Neuronal stem cell (in vitro differentiated cells): ENCODE measurements around the gene SHROOM3.

ENCODE experiments used
- DNase-seq: peaks from one replicate; pipeline ENCODE4 v3.0.0-alpha.2; 2013; ENCODE audit warnings: low spot score
- H2AFZ ChIP-seq: one replicate; pipeline ENCODE4 v1.6.1; 2013; ENCODE audit warnings: mild to moderate bottlenecking, low read length, inconsistent platforms
- H2AK5ac ChIP-seq: 2 replicates; pipeline ENCODE4 v1.6.1; 2013; ENCODE audit warnings: low read depth, mild to moderate bottlenecking, inconsistent platforms, low read length, moderate library complexity, mixed read lengths
- H2BK120ac ChIP-seq: 2 replicates; pipeline ENCODE4 v1.6.1; 2013; ENCODE audit warnings: low read depth, mild to moderate bottlenecking, inconsistent platforms, low read length, moderate library complexity, mixed read lengths
- H2BK12ac ChIP-seq: one replicate; pipeline ENCODE4 v1.6.1; 2013; ENCODE audit warnings: low read length, inconsistent platforms
- H2BK15ac ChIP-seq: 2 replicates; pipeline ENCODE4 v1.6.1; 2013; ENCODE audit warnings: mild to moderate bottlenecking, low read length, inconsistent platforms, mixed read lengths
- H2BK5ac ChIP-seq: one replicate; pipeline ENCODE4 v1.6.1; 2013; ENCODE audit warnings: inconsistent platforms, mild to moderate bottlenecking, low read length, moderate library complexity
- H3K14ac ChIP-seq: one replicate; pipeline ENCODE4 v1.6.1; 2013; ENCODE audit warnings: low read length, inconsistent platforms
- H3K18ac ChIP-seq: 2 replicates; pipeline ENCODE4 v1.6.1; 2013; ENCODE audit warnings: low read length, inconsistent platforms
- H3K23ac ChIP-seq: 2 replicates; pipeline ENCODE4 v1.6.1; 2013; ENCODE audit warnings: low read depth, mild to moderate bottlenecking, mixed read lengths, low read length, inconsistent platforms; ENCODE audit not compliant: poor library complexity
- H3K27ac ChIP-seq: replicated peaks from 3 replicates; pipeline ENCODE4 v1.5.1; 2013; ENCODE audit warnings: low read length, inconsistent platforms
- H3K27me3 ChIP-seq, 3 experiments: 2 replicates each; pipeline ENCODE4 v1.6.1; 2013; ENCODE audit warnings: low read length in 3 of 3, mild to moderate bottlenecking in 2 of 3, inconsistent platforms in 1 of 3, low read depth in 1 of 3, mixed read lengths in 1 of 3, moderate library complexity in 1 of 3; ENCODE audit not compliant: control insufficient read depth in 3 of 3, insufficient read depth in 3 of 3
- H3K36me3 ChIP-seq, 2 donors: replicated peaks in 1 of 2; 2 replicates each; pipeline ENCODE4 v1.6.1; 2013; ENCODE audit warnings: low read length in 2 of 2; ENCODE audit not compliant: control insufficient read depth in 2 of 2, insufficient read depth in 2 of 2
- H3K4ac ChIP-seq: 2 replicates; pipeline ENCODE4 v1.6.1; 2013; ENCODE audit warnings: inconsistent platforms, mild to moderate bottlenecking, low read length, moderate library complexity
- H3K4me1 ChIP-seq, 2 donors: 1 replicate in 1 of 2; 2 replicates in 1 of 2; pipeline ENCODE4 v1.6.1; 2013; ENCODE audit warnings: low read length in 2 of 2, low read depth in 1 of 2; ENCODE audit not compliant: control insufficient read depth in 2 of 2, insufficient read depth in 1 of 2
- H3K4me2 ChIP-seq: one replicate; pipeline ENCODE4 v1.6.1; 2013; ENCODE audit warnings: mild to moderate bottlenecking, low read length, inconsistent platforms; ENCODE audit not compliant: insufficient read depth, poor library complexity, severe bottlenecking
- H3K4me3 ChIP-seq, 2 donors: 2 replicates each; pipeline ENCODE4 v1.5.1; 2013; ENCODE audit warnings: low read length in 2 of 2, mild to moderate bottlenecking in 2 of 2, inconsistent platforms in 1 of 2, moderate library complexity in 1 of 2
- H3K79me1 ChIP-seq: one replicate; pipeline ENCODE4 v1.6.1; 2013; ENCODE audit warnings: low read depth, mild to moderate bottlenecking, inconsistent platforms, low read length, moderate library complexity
- H3K9ac ChIP-seq: one replicate; pipeline ENCODE4 v1.6.1; 2013; ENCODE audit warnings: mild to moderate bottlenecking, low read depth, low read length, inconsistent platforms; ENCODE audit not compliant: poor library complexity
- H3K9me3 ChIP-seq, 2 donors: replicated peaks in 1 of 2; 2 replicates each; pipeline versions ENCODE3 to v1.6.1; 2013; ENCODE audit warnings: low read length in 2 of 2, mild to moderate bottlenecking in 2 of 2, inconsistent platforms in 1 of 2, low read depth in 1 of 2, mixed read lengths in 1 of 2, moderate library complexity in 1 of 2; ENCODE audit not compliant: control insufficient read depth in 2 of 2, insufficient read depth in 1 of 2
- H4K8ac ChIP-seq: one replicate; pipeline ENCODE4 v1.6.1; 2013; ENCODE audit warnings: low read depth, mild to moderate bottlenecking, inconsistent platforms, low read length, moderate library complexity
- H4K91ac ChIP-seq: one replicate; pipeline ENCODE4 v1.6.1; 2013; ENCODE audit warnings: low read length, low read depth, mild to moderate bottlenecking, inconsistent platforms; ENCODE audit not compliant: poor library complexity
- WGBS, 2 donors: extraction: QIAGEN DNeasy Blood & Tissue Kit; methylation state at CpG; one replicate each; pipeline ENCODE4 v1.1.7; 2013; ENCODE audit warnings: missing lambda C conversion rate in 2 of 2, mixed read lengths in 1 of 2; ENCODE audit not compliant: insufficient read length in 2 of 2, insufficient replicate concordance in 1 of 2; ENCODE audit errors: extremely low coverage in 2 of 2; 5-methylcytosine and 5-hydroxymethylcytosine counted together

The SHROOM3 gene

GRCh38 chr4:76624931-76625715 lies 190.1 kb downstream of the SHROOM3 start:
- no peak overlapping the region for H2AFZ ChIP-seq
- H2AK5ac ChIP-seq = no peak overlapping the region
- H2BK15ac ChIP-seq = no peak overlapping the region
- no peak overlapping the region for H3K23ac ChIP-seq
- no peaks in the 10 kb centered on the region for H3K79me1 ChIP-seq
- no peak overlapping the region for H3K27ac ChIP-seq
- H4K8ac ChIP-seq = no peak overlapping the region
- no peak overlapping the region for H4K91ac ChIP-seq
- DNase-seq = no peak
- no peaks in the 10 kb centered on the region for H3K9me3 ChIP-seq
- peaks cover 4 to 18% of the 10 kb centered on the region in 2 donors for H3K36me3 ChIP-seq
- H3K14ac ChIP-seq = no peak overlapping the region
- H2BK120ac ChIP-seq = no peak overlapping the region
- WGBS, 2 donors = no CpG with 5 or more reads among the region's 3 CpGs
- peaks cover 6 to 22% of the 10 kb centered on the region in 2 donors for H3K4me1 ChIP-seq
- H3K27me3 ChIP-seq = no peaks in the 10 kb centered on the region
- H3K4me3 ChIP-seq = no peak overlapping the region
- H3K9ac ChIP-seq = no peak overlapping the region
- H3K18ac ChIP-seq = no peak overlapping the region
- no peak overlapping the region for H3K4me2 ChIP-seq
- H2BK12ac ChIP-seq = no peak overlapping the region
- H3K4ac ChIP-seq = no peak overlapping the region
- H2BK5ac ChIP-seq = no peak overlapping the region

GRCh38 chr4:76626686-76627465 lies 191.8 kb downstream of the SHROOM3 start:
- H3K4me2 ChIP-seq = no peak overlapping the region
- no peak overlapping the region for H3K4me3 ChIP-seq
- H4K8ac ChIP-seq = no peak overlapping the region
- no peak overlapping the region for H2BK5ac ChIP-seq
- no peak overlapping the region for H2AFZ ChIP-seq
- no peak overlapping the region for H4K91ac ChIP-seq
- DNase-seq = no peak
- H3K27ac ChIP-seq = no peak overlapping the region
- no peak overlapping the region for H3K18ac ChIP-seq
- H3K4ac ChIP-seq = no peak overlapping the region
- no peak overlapping the region for H3K9ac ChIP-seq
- H3K23ac ChIP-seq = no peak overlapping the region
- H3K36me3 ChIP-seq = peaks cover 4 to 32% of the 10 kb centered on the region in 2 donors
- H3K14ac ChIP-seq = no peak overlapping the region
- peaks cover 3 to 22% of the 10 kb centered on the region in 2 donors for H3K4me1 ChIP-seq
- H3K79me1 ChIP-seq = no peaks in the 10 kb centered on the region
- no peak overlapping the region for H2BK15ac ChIP-seq
- H2AK5ac ChIP-seq = no peak overlapping the region
- no CpG with 5 or more reads among the region's 5 CpGs for WGBS, 2 donors
- peaks cover 0 to 5% of the 10 kb centered on the region in 2 donors for H3K9me3 ChIP-seq
- no peak overlapping the region for H2BK120ac ChIP-seq
- H3K27me3 ChIP-seq = no peaks in the 10 kb centered on the region
- no peak overlapping the region for H2BK12ac ChIP-seq

GRCh38 chr4:76628251-76628650 lies 193.2 kb downstream of the SHROOM3 start:
- H3K79me1 ChIP-seq = no peaks in the 10 kb centered on the region
- no peak overlapping the region for H3K14ac ChIP-seq
- no peak overlapping the region for H3K27ac ChIP-seq
- H3K4ac ChIP-seq = no peak overlapping the region
- no peak overlapping the region for H2AFZ ChIP-seq
- H2AK5ac ChIP-seq = no peak overlapping the region
- no peak overlapping the region for H4K91ac ChIP-seq
- no peak overlapping the region for H3K18ac ChIP-seq
- H3K4me2 ChIP-seq = no peak overlapping the region
- no peak for DNase-seq
- WGBS, 2 donors = no CpG with 5 or more reads among the region's 1 CpG
- no peak overlapping the region for H2BK120ac ChIP-seq
- peaks cover 2 to 15% of the 10 kb centered on the region in 2 donors for H3K4me1 ChIP-seq
- no peak overlapping the region for H4K8ac ChIP-seq
- no peak overlapping the region for H2BK15ac ChIP-seq
- peaks cover 4 to 43% of the 10 kb centered on the region in 2 donors for H3K36me3 ChIP-seq
- no peaks in the 10 kb centered on the region for H3K27me3 ChIP-seq
- H3K4me3 ChIP-seq = no peak overlapping the region
- no peak overlapping the region for H2BK5ac ChIP-seq
- no peak overlapping the region for H3K9ac ChIP-seq
- H2BK12ac ChIP-seq = no peak overlapping the region
- peaks cover 0 to 9% of the 10 kb centered on the region in 2 donors for H3K9me3 ChIP-seq
- no peak overlapping the region for H3K23ac ChIP-seq

GRCh38 chr4:76630741-76631140 lies 195.7 kb downstream of the SHROOM3 start:
- Histone ChIP-seq H3K9me3 (peaks cover 0 to 9% of the 10 kb centered on the region in 2 donors), H3K79me1 (no peaks in the 10 kb centered on the region), H2AK5ac (no peak overlapping the region), H3K18ac (no peak overlapping the region), H3K23ac (no peak overlapping the region), H3K9ac (no peak overlapping the region), H3K4ac (no peak overlapping the region), H4K91ac (no peak overlapping the region), H3K4me3 (no peak overlapping the region), H2BK15ac (no peak overlapping the region), H3K36me3 (peaks cover 6 to 54% of the 10 kb centered on the region in 2 donors), H3K27me3 (no peaks in the 10 kb centered on the region), H4K8ac (no peak overlapping the region), H2BK12ac (no peak overlapping the region), H3K4me2 (no peak overlapping the region), H3K27ac (no peak overlapping the region), H2BK120ac (no peak overlapping the region), H3K4me1 (no peaks in the 10 kb centered on the region), H2BK5ac (no peak overlapping the region), H3K14ac (no peak overlapping the region), H2AFZ (no peak overlapping the region)
- WGBS, 2 donors = no CpG with 5 or more reads among the region's 1 CpG
- DNase-seq = no peak
